Kidney (tissue), 14 donors: Measurements from ENCODE around the gene CNTFR. TPM values are rescaled to one million over a fixed set of nuclear protein-coding genes. Genes with fewer than 3 reads are reported as not detected.

ENCODE experiments used
- DNase-seq, 5 donors: peaks; one replicate each; pipeline ENCODE4 v3.0.0-alpha.2; 2013 to 2020
- FAIRE-seq: peaks from 2 replicates; lab custom pipeline; 2012; peaks lifted over from hg19 to GRCh38; lab: Jason Lieb, UNC
- H3K27ac ChIP-seq, 2 donors: one replicate each; pipeline ENCODE4 v1.7.0; 2013; ENCODE audit warnings: low read depth in 2 of 2, low read length in 2 of 2, inconsistent platforms in 1 of 2
- H3K27me3 ChIP-seq: one replicate; pipeline ENCODE4 v1.7.1; 2013; ENCODE audit warnings: low read length, inconsistent platforms; ENCODE audit not compliant: control insufficient read depth, insufficient read depth
- H3K36me3 ChIP-seq, 3 donors: one replicate each; pipeline versions ENCODE4 v1.7.0 to v1.7.1; 2013; ENCODE audit warnings: low read length in 3 of 3, control low read depth in 1 of 3, inconsistent platforms in 1 of 3; ENCODE audit not compliant: insufficient read depth in 3 of 3, control insufficient read depth in 2 of 3
- H3K4me1 ChIP-seq, 3 donors: one replicate each; pipeline versions ENCODE4 v1.7.0 to v1.7.1; 2013; ENCODE audit warnings: low read length in 3 of 3, inconsistent platforms in 1 of 3, low read depth in 1 of 3; ENCODE audit not compliant: control insufficient read depth in 2 of 3, insufficient read depth in 2 of 3
- H3K4me3 ChIP-seq, 3 donors: one replicate each; pipeline versions ENCODE4 v1.7.0 to v1.8.1; 2013; ENCODE audit warnings: low read length in 3 of 3, control low read depth in 1 of 3, inconsistent platforms in 1 of 3
- H3K9ac ChIP-seq, 3 donors: one replicate each; pipeline versions ENCODE4 v1.7.0 to v1.7.1; 2013; ENCODE audit warnings: low read length in 3 of 3, control low read depth in 1 of 3, inconsistent platforms in 1 of 3
- H3K9me3 ChIP-seq, 3 donors: one replicate each; pipeline versions ENCODE4 v1.7.0 to v1.7.1; 2013; ENCODE audit warnings: low read length in 3 of 3, control low read depth in 1 of 3, inconsistent platforms in 1 of 3; ENCODE audit not compliant: control insufficient read depth in 2 of 3, insufficient read depth in 1 of 3
- intact Hi-C: fragments of 100-400 bp; cut with DNase I; formaldehyde crosslinking; loops from one replicate; pipeline ENCODE4 v1.11.1; 2022
- polyA plus RNA-seq: library from polyadenylated mRNA; stranded (reverse); fragments of 350-450 nt; fragmentation: Illumina TruSeq; extraction: RNeasy Lipid Tissue Mini Kit (QIAGEN cat#74804); gene quantifications from one replicate; pipeline ENCODE4 v1.2.3, GENCODE V29; 2014; ENCODE audit warnings: low read depth, low replicate concordance; ENCODE audit not compliant: insufficient read depth
- total RNA-seq: library from RNA; stranded (reverse); fragmentation: NEBNext Ultra II Directional; extraction: Animal tissue kit (Norgen Biotek cat#: 25700); gene quantifications from one replicate; pipeline ENCODE4 v1.2.1, GENCODE V29; 2021
- TF ChIP-seq, protein P1 (sequence below): IDR thresholded peaks from 3 replicates; pipeline ENCODE4 v1.5.1; 2012; ENCODE audit warnings: mild to moderate bottlenecking, moderate library complexity, borderline replicate concordance; ENCODE audit not compliant: insufficient read depth; ENCODE audit errors: extremely low read depth
- donor health status: control.
- donor health status: control.
- donor health status: control.
- donor health status: control.
- donor health status: control.
- donor health status: DM: yes; HTN: yes; CAD: no.
- donor health status: Normal renal cell carcinoma (clear cell type).

CNTFR gene
- total and polyA plus RNA-seq, 2 donors from 2014 or later = 1.7 to 3.7 TPM

- no peaks in the 10 kb centered on the region for H3K36me3 ChIP-seq
- TF ChIP-seq, protein P1, sequence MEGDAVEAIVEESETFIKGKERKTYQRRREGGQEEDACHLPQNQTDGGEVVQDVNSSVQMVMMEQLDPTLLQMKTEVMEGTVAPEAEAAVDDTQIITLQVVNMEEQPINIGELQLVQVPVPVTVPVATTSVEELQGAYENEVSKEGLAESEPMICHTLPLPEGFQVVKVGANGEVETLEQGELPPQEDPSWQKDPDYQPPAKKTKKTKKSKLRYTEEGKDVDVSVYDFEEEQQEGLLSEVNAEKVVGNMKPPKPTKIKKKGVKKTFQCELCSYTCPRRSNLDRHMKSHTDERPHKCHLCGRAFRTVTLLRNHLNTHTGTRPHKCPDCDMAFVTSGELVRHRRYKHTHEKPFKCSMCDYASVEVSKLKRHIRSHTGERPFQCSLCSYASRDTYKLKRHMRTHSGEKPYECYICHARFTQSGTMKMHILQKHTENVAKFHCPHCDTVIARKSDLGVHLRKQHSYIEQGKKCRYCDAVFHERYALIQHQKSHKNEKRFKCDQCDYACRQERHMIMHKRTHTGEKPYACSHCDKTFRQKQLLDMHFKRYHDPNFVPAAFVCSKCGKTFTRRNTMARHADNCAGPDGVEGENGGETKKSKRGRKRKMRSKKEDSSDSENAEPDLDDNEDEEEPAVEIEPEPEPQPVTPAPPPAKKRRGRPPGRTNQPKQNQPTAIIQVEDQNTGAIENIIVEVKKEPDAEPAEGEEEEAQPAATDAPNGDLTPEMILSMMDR = no peak
- peak in 2 of 5 donors; percentile 42 to 69 for DNase-seq
- no peaks in the 10 kb centered on the region for H3K9me3 ChIP-seq
- H3K4me1 ChIP-seq = peaks cover 3 to 15% (median 4%) of the 10 kb centered on the region in 3 donors
- no peak overlapping the region for H3K27ac ChIP-seq
- H3K27me3 ChIP-seq = peaks cover 34% of the 10 kb centered on the region
- H3K4me3 ChIP-seq = no peak overlapping the region
- intact Hi-C loops = no loop called here
- no peak overlapping the region for H3K9ac ChIP-seq
- no peak for FAIRE-seq
These were observed 34.1 kb upstream of the CNTFR start for GRCh38 chr9:34623374-34624235.

- Histone ChIP-seq H3K27me3 (peaks cover 12% of the 10 kb centered on the region), H3K9me3 (no peaks in the 10 kb centered on the region), H3K4me1 (peaks cover 3 to 9% (median 4%) of the 10 kb centered on the region in 3 donors), H3K36me3 (peaks cover 4 to 24% (median 23%) of the 10 kb centered on the region in 3 donors), H3K9ac (peak within 1 kb of the TSS; percentile 54 to 89 (median 79)), H3K4me3 (peak within 1 kb of the TSS; percentile 76 to 97 (median 80)), H3K27ac (no peak within 1 kb of the TSS)
- DNase-seq = peak; percentile 95 to 98 (median 97)
- peak; percentile 44 for FAIRE-seq
- intact Hi-C loops = no loop called here
- TF ChIP-seq, protein P1 = no peak
These were observed 30.8 kb upstream of the CNTFR start, which contains the start of gene DCTN3 for GRCh38 chr9:34620061-34620994. Gene DCTN3 (minus strand): TSS chr9:34620495. CDS start chr9:34620464, 31 bp downstream.

GRCh38 chr9:34615132-34615531 lies 25.6 kb upstream of the CNTFR start:
- H3K36me3 ChIP-seq = peaks cover 4 to 30% (median 29%) of the 10 kb centered on the region in 3 donors

More at GRCh38 chr9:34615132-34615531, 25.6 kb upstream of the CNTFR start:
- H3K4me3 ChIP-seq = no peak overlapping the region
- no peak for FAIRE-seq
- no peak overlapping the region for H3K27ac ChIP-seq
- no peak overlapping the region for H3K9ac ChIP-seq
- H3K9me3 ChIP-seq = no peaks in the 10 kb centered on the region
- no peak for DNase-seq
- peaks cover 3 to 18% (median 15%) of the 10 kb centered on the region in 3 donors for H3K4me1 ChIP-seq
- TF ChIP-seq, protein P1 = no peak
- no peaks in the 10 kb centered on the region for H3K27me3 ChIP-seq
- intact Hi-C loops = no loop called here
